Measurements from ENCODE around the gene LEMD1.

- no peak for TF ChIP-seq CTCF (IDR thresholded peaks at IDR 0.05; ENCODE audit: insufficient read depth, low read length)
- TF ChIP-seq REST (IDR thresholded peaks at IDR 0.05; ENCODE audit: insufficient replicate concordance, low read depth) = no peak
- TF ChIP-seq POLR2AphosphoS5 (IDR thresholded peaks at IDR 0.05; ENCODE audit: low read depth) = no peak
- no peak for TF ChIP-seq GABPA (IDR thresholded peaks at IDR 0.05; ENCODE audit: low read depth)
Observed at GRCh38 chr1:205444931-205445645, 23.2 kb upstream of the LEMD1 start.

Measured in HL-60 (cell line).